K562 (cell line): ENCODE data around the gene HOXA13. TPM values are rescaled to one million over a fixed set of nuclear protein-coding genes. Genes with fewer than 3 reads are reported as not detected.

Experiments used
- ATAC-seq: fragments of 200-7000 bp; cut with Tn5 transposase; 3 replicates; pipeline ENCODE4 v1.9.1; 2020; ENCODE audit warnings: moderate library complexity
- BruUV-seq: library from RNA; stranded (reverse); fragments of 400-500 nt; replicated peaks from 2 replicates; lab custom pipeline; 2021; lab: Mats Ljungman, UMichigan
- CTCF ChIA-PET: fragments of 300-600 bp; formaldehyde crosslinking; extraction: SDS; loops from one replicate; lab custom pipeline; 2021; ENCODE audit warnings: low intra/inter-chr PET ratio; lab: Yijun Ruan, JAX
- POLR2A ChIA-PET: fragments of 300-600, 350-650 bp; sonication (Branson Sonifier 250); formaldehyde crosslinking; extraction: SDS; loops from one replicate; lab custom pipeline; 2021; ENCODE audit warnings: antibody characterized with exemption, inconsistent platforms; lab: Yijun Ruan, JAX
- DNase-seq, 4 experiments: peaks; one replicate each; pipeline versions ENCODE4 v3.0.0 to v3.0.0-alpha.2; 2011 to 2018; ENCODE audit warnings: low spot score in 3 of 4, mixed read lengths in 3 of 4; ENCODE audit errors: extremely low read depth in 1 of 4
- FAIRE-seq: peaks from 2 replicates; lab custom pipeline; 2011; peaks lifted over from hg19 to GRCh38; lab: Jason Lieb, UNC
- H2AFZ ChIP-seq: 2 replicates; pipeline ENCODE4 v1.6.0; 2011; ENCODE audit warnings: low read depth, low read length, control low read depth, inconsistent platforms
- H3K27ac ChIP-seq: fragments of 200-600 bp; 3 replicates; pipeline ENCODE4 v1.8.0; 2011; ENCODE audit warnings: low read depth, mild to moderate bottlenecking, control low read depth, inconsistent platforms, low read length, moderate library complexity, mixed read lengths; ENCODE audit errors: extremely low read depth
- H3K27me3 ChIP-seq, 2 experiments: fragments of 300-600 bp in 1 of 2; 2 replicates in 1 of 2; 3 replicates in 1 of 2; pipeline versions ENCODE4 v1.6.0 to v1.8.0; 2011; ENCODE audit warnings: inconsistent platforms in 2 of 2, low read length in 2 of 2, mild to moderate bottlenecking in 1 of 2, mixed read lengths in 1 of 2, moderate library complexity in 1 of 2; ENCODE audit not compliant: control insufficient read depth in 2 of 2, insufficient read depth in 2 of 2
- H3K36me3 ChIP-seq: fragments of 300-600 bp; 3 replicates; pipeline ENCODE4 v1.8.0; 2011; ENCODE audit warnings: mild to moderate bottlenecking, low read length, inconsistent platforms; ENCODE audit not compliant: control insufficient read depth, insufficient read depth
- H3K4me1 ChIP-seq, 2 experiments: fragments of 200-600 bp in 1 of 2; replicated peaks in 1 of 2; 2 replicates in 1 of 2; 3 replicates in 1 of 2; pipeline versions ENCODE4 v1.5.1 to v1.8.0; 2011; ENCODE audit warnings: inconsistent platforms in 2 of 2, low read length in 2 of 2, mild to moderate bottlenecking in 1 of 2, mixed read lengths in 1 of 2, moderate library complexity in 1 of 2; ENCODE audit not compliant: control insufficient read depth in 2 of 2, insufficient read depth in 2 of 2
- H3K4me2 ChIP-seq: 2 replicates; pipeline ENCODE4 v1.6.1; 2011; ENCODE audit warnings: low read length, control low read depth, inconsistent platforms, mixed read lengths; ENCODE audit not compliant: insufficient read depth
- H3K4me3 ChIP-seq: fragments of 200-600 bp; sonication (generic), shearing (Covaris generic); 2 replicates; pipeline ENCODE4 v1.5.1; 2016; ENCODE audit warnings: control low read depth, inconsistent platforms
- H3K79me2 ChIP-seq: fragments of 200-600 bp; 3 replicates; pipeline ENCODE4 v1.8.0; 2011; ENCODE audit warnings: low read length, inconsistent platforms; ENCODE audit not compliant: control insufficient read depth, insufficient read depth
- H3K9ac ChIP-seq, 2 experiments: 2 replicates each; pipeline versions ENCODE4 v1.6.0 to v1.6.1; 2011; ENCODE audit warnings: low read depth in 2 of 2, low read length in 2 of 2, control low read depth in 1 of 2, inconsistent platforms in 1 of 2, mild to moderate bottlenecking in 1 of 2, mixed read lengths in 1 of 2; ENCODE audit not compliant: insufficient read depth in 1 of 2
- H3K9me1 ChIP-seq: one replicate; pipeline ENCODE4 v1.6.0; 2011; ENCODE audit warnings: inconsistent platforms, mild to moderate bottlenecking, low read length, moderate library complexity; ENCODE audit not compliant: control insufficient read depth, insufficient read depth
- H3K9me3 ChIP-seq: replicated peaks from 2 replicates; pipeline ENCODE4 v1.5.1; 2011; ENCODE audit warnings: low read depth, low read length, inconsistent platforms; ENCODE audit not compliant: control insufficient read depth, insufficient read depth
- H4K20me1 ChIP-seq: replicated peaks from 2 replicates; pipeline ENCODE4 v1.6.1; 2011; ENCODE audit warnings: low read length, inconsistent platforms, mixed read lengths; ENCODE audit not compliant: control insufficient read depth, insufficient read depth
- DIDO1 ChIP-seq: fragments of 450-650 bp; IDR thresholded peaks from 2 replicates; pipeline ENCODE4 v1.6.1; 2016; ENCODE audit warnings: low read depth, missing biosample characterization, missing genetic modification characterization
- IFI16 ChIP-seq: fragments of 250-450 bp; sonication (Bioruptor Pico); IDR thresholded peaks from 2 replicates; pipeline ENCODE4 v2.1.2; 2022; ENCODE audit warnings: mild to moderate bottlenecking, inconsistent platforms
- KLF6 ChIP-seq: fragments of 250-450 bp; sonication (Bioruptor Pico); IDR thresholded peaks from 2 replicates; pipeline ENCODE4 v1.4.0; 2020; ENCODE audit warnings: mild to moderate bottlenecking, moderate library complexity, borderline replicate concordance
- MITF ChIP-seq: IDR thresholded peaks from 2 replicates; pipeline ENCODE4 v1.6.1; 2014; ENCODE audit warnings: antibody characterized with exemption
- MTF1 ChIP-seq: fragments of 250-450 bp; sonication (Bioruptor Pico); IDR thresholded peaks from 2 replicates; pipeline ENCODE4 v1.9.0; 2021; ENCODE audit warnings: moderate library complexity, mild to moderate bottlenecking, inconsistent platforms, borderline replicate concordance
- PRMT5 ChIP-seq: sonication (generic); formaldehyde crosslinking; IDR thresholded peaks from 2 replicates; pipeline ENCODE4 v1.5.0; 2020; ENCODE audit warnings: missing genetic modification reagents
- SMAD4 ChIP-seq: fragments of 250-450 bp; sonication (Bioruptor Pico); conservative IDR thresholded peaks from 2 replicates; pipeline ENCODE4 v1.8.0; 2021; ENCODE audit warnings: inconsistent platforms, mild to moderate bottlenecking, moderate library complexity
- XRCC3 ChIP-seq: fragments of 450-650 bp; IDR thresholded peaks from 2 replicates; pipeline ENCODE4 v1.6.1; 2017; ENCODE audit warnings: mild to moderate bottlenecking, moderate library complexity
- ZBTB33 ChIP-seq: sonication (generic); formaldehyde crosslinking; IDR thresholded peaks from 2 replicates; pipeline ENCODE4 v1.8.1; 2023; ENCODE audit warnings: mild to moderate bottlenecking, missing genetic modification reagents
- ZC3H11A ChIP-seq: IDR thresholded peaks from 2 replicates; pipeline ENCODE4 v1.6.1; 2012; ENCODE audit warnings: low read depth, low read length, improper control_type of control experiment
- ZFP91 ChIP-seq: sonication (generic); formaldehyde crosslinking; IDR thresholded peaks from 2 replicates; pipeline ENCODE4 v1.8.0; 2022; ENCODE audit warnings: mild to moderate bottlenecking, missing genetic modification reagents
- ZNF217 ChIP-seq: sonication (generic); formaldehyde crosslinking; IDR thresholded peaks from 2 replicates; pipeline ENCODE4 v1.8.0; 2022; ENCODE audit warnings: mild to moderate bottlenecking, missing genetic modification reagents
- ZNF282 ChIP-seq: sonication (generic); formaldehyde crosslinking; IDR thresholded peaks from 2 replicates; pipeline ENCODE4 v1.8.1; 2023; ENCODE audit warnings: missing genetic modification reagents
- WGBS: fragments of 100-300 bp; shearing (Covaris generic); methylation state at CpG from one replicate; pipeline ENCODE4 v1.1.6; 2016; ENCODE audit warnings: low coverage, mixed read lengths; ENCODE audit not compliant: insufficient coverage; ENCODE audit errors: missing lambda C conversion rate; 5-methylcytosine and 5-hydroxymethylcytosine counted together
- in situ Hi-C: fragments of 300-500 bp; cut with MboI; formaldehyde crosslinking; loops from 4 replicates; pipeline ENCODE4 v1.15.0; 2018; ENCODE audit warnings: inconsistent platforms, mixed read lengths
- intact Hi-C: fragments of 100-400 bp; cut with micrococcal nuclease; formaldehyde crosslinking; loops from 2 replicates; pipeline ENCODE4 v1.14.2; 2022
- polyA plus RNA-seq, 8 experiments: library from polyadenylated mRNA; depleted of rRNA in 4 of 8; stranded (reverse) in 5 of 8; unstranded in 3 of 8; fragments of >200 nt; fragmentation: Nextera tagmentation in 2 of 8; fragmentation: Illumina TruSeq in 1 of 8; extraction: Ambion mirVana in 2 of 8; extraction: Trizol in 1 of 8; gene quantifications; 2 replicates each; pipeline versions ENCODE4 v1.2.1 to v1.2.3, GENCODE V29; 2011 to 2014; ENCODE audit warnings: inconsistent platforms in 1 of 8, missing spikeins in 1 of 8
- total RNA-seq, 7 experiments: library from RNA; depleted of rRNA in 6 of 7; stranded (reverse); fragments of >200 nt in 6 of 7; fragmentation: Illumina TruSeq in 2 of 7; extraction: Trizol in 2 of 7; gene quantifications; 2 replicates each; pipeline versions ENCODE4 v1.2.1 to v1.2.3, GENCODE V29; 2011 to 2021; ENCODE audit warnings: low replicate concordance in 1 of 7
- TF ChIP-seq, protein P1 (sequence below): fragments of 250-450 bp; sonication (Bioruptor Pico); IDR thresholded peaks from 2 replicates; pipeline ENCODE4 v1.8.0; 2022; ENCODE audit warnings: moderate library complexity, mild to moderate bottlenecking, inconsistent platforms

The HOXA13 gene
- total and polyA plus RNA-seq, 9 of the 15 experiments (the other 6 are each of a cell fraction or from before 2014, with no cell fraction given) = not detected

GRCh38 chr7:27235387-27236311 lies 35.8 kb upstream of the HOXA13 start (continued):
- TF ChIP-seq ZBTB33 (CRISPR knock-in tag) (peak; percentile 74), ZFP91 (CRISPR knock-in tag) (no peak), ZNF282 (CRISPR knock-in tag) (no peak)

- 0% methylated on average over 4 of the region's 4 CpGs for WGBS
- CTCF ChIA-PET = interaction anchor here (0.6 kb wide), 1 partner anchor 447 kb away, joined by 3 read pairs; no protein-coding TSS in a partner anchor
- no peak for FAIRE-seq
- no peak for TF ChIP-seq SMAD4 (CRISPR knock-in tag)
- no peak for TF ChIP-seq PRMT5 (CRISPR knock-in tag)
- TF ChIP-seq ZC3H11A = no peak
- TF ChIP-seq, protein P1, sequence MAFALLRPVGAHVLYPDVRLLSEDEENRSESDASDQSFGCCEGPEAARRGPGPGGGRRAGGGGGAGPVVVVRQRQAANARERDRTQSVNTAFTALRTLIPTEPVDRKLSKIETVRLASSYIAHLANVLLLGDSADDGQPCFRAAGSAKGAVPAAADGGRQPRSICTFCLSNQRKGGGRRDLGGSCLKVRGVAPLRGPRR (CRISPR knock-in tag) = no peak
- TF ChIP-seq MITF = no peak
- no peak for TF ChIP-seq ZNF217 (CRISPR knock-in tag)
- TF ChIP-seq KLF6 (CRISPR knock-in tag) = no peak
- TF ChIP-seq MTF1 (CRISPR knock-in tag) = no peak
- TF ChIP-seq XRCC3 = no peak
- no peak for TF ChIP-seq IFI16 (CRISPR knock-in tag)
- no peak for TF ChIP-seq DIDO1 (tag)
These were observed 29.6 kb upstream of the HOXA13 start for GRCh38 chr7:27229448-27229847.

More at GRCh38 chr7:27229448-27229847, 29.6 kb upstream of the HOXA13 start:
- ATAC-seq = no peak
- H3K4me1 ChIP-seq = peaks cover 0 to 4% of the 10 kb centered on the region in 2 experiments; a peak in 2 of 5 replicates
- in situ Hi-C loops (no loop called here), intact Hi-C loops (no loop called here)
- H3K9ac ChIP-seq = no peak overlapping the region
- H2AFZ ChIP-seq = no peak overlapping the region
- no peak overlapping the region for H3K4me2 ChIP-seq
- no peaks in the 10 kb centered on the region for H3K36me3 ChIP-seq
- POLR2A ChIA-PET = no interaction called here
- H3K27ac ChIP-seq = no peak overlapping the region
- no peaks in the 10 kb centered on the region for H3K9me3 ChIP-seq
- BruUV-seq = no TSS peak
- peaks cover 6 to 32% of the 10 kb centered on the region in 2 experiments; a peak in 3 of 5 replicates for H3K27me3 ChIP-seq
- H3K79me2 ChIP-seq = no peaks in the 10 kb centered on the region
- no peaks in the 10 kb centered on the region for H4K20me1 ChIP-seq
- no peak overlapping the region for H3K4me3 ChIP-seq
- H3K9me1 ChIP-seq = no peaks in the 10 kb centered on the region
- DNase-seq = no peak
